Prostate gland (tissue), 2 donors: ENCODE results near the gene LRP8. TPM values are rescaled to one million over a fixed set of nuclear protein-coding genes. Genes with fewer than 3 reads are reported as not detected.

ENCODE experiments used
- DNase-seq: peaks from one replicate; pipeline ENCODE4 v3.0.0-alpha.2; 2019; ENCODE audit warnings: low spot score
- H3K27ac ChIP-seq, 2 donors: fragments of 200-600 bp; sonication (generic); 2 replicates each; pipeline ENCODE4 v1.5.1; 2017 to 2019
- H3K27me3 ChIP-seq: fragments of 200-600 bp; sonication (generic); replicated peaks from 2 replicates; pipeline ENCODE4 v1.5.1; 2019; ENCODE audit not compliant: insufficient read depth
- H3K36me3 ChIP-seq, 2 donors: fragments of 200-600 bp; sonication (generic); 1 replicate in 1 of 2; 2 replicates in 1 of 2; pipeline versions ENCODE4 v1.5.1 to v1.8.1; 2017 to 2019
- H3K4me1 ChIP-seq: fragments of 200-600 bp; sonication (generic); replicated peaks from 2 replicates; pipeline ENCODE4 v1.5.1; 2019
- H3K4me3 ChIP-seq, 2 donors: fragments of 200-600 bp; sonication (generic); 2 replicates each; pipeline ENCODE4 v1.5.1; 2017 to 2019
- H3K9me3 ChIP-seq: fragments of 200-600 bp; sonication (generic); 2 replicates; pipeline ENCODE4 v1.5.1; 2017
- POLR2A ChIP-seq: fragments of 450-650 bp; IDR thresholded peaks from one replicate; pipeline ENCODE4 v1.6.1; 2016; ENCODE audit warnings: antibody characterized with exemption, mild to moderate bottlenecking
- POLR2AphosphoS5 ChIP-seq: sonication (generic); formaldehyde crosslinking; IDR thresholded peaks from one replicate; pipeline ENCODE4 v1.6.1; 2017; ENCODE audit warnings: antibody characterized with exemption
- WGBS: methylation state at CpG from one replicate; pipeline ENCODE4 v1.1.5; 2018; 5-methylcytosine and 5-hydroxymethylcytosine counted together
- intact Hi-C: fragments of 100-400 bp; cut with DNase I; formaldehyde crosslinking; loops from one replicate; pipeline ENCODE4 v1.14.2; 2022
- total RNA-seq, 2 donors: library from RNA; depleted of rRNA; stranded (reverse); fragments of >200 nt; gene quantifications; one replicate each; pipeline ENCODE4 v1.1.0, GENCODE V29; 2016
- TF ChIP-seq, protein P1 (sequence below), 4 experiments: fragments of 200-600 bp in 2 of 4; fragments of 450-650 bp in 2 of 4; sonication (generic) in 2 of 4; IDR thresholded peaks; 1 replicate in 3 of 4; 2 replicates in 1 of 4; pipeline ENCODE4 v1.5.1; 2016 to 2019; ENCODE audit warnings: antibody characterized with exemption in 4 of 4, mild to moderate bottlenecking in 2 of 4, moderate library complexity in 2 of 4

Gene LRP8
- total RNA-seq, 2 donors from 2014 or later = 6.7 to 130 TPM

DNA sequence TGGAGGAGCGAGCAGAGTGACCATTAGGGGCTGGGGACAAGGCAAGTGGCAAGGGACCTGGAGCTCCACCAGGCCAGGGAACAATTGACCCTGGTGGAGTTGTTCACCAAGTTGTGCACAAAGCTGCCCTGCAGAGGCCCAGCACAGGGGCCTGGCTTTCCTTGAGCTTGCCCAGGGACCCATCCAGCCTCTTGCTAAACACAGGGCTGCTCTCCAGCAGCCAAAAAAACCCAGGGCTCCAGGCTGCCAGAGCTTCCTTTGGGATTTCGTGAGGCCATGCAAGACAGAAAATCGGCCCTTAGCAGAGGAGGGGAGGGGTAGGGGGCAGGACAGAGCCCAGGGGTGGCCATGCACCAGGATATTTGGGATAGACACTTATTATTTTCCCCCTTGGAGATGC, 32.6 kb downstream of the LRP8 start:
- H3K27me3 ChIP-seq = no peaks in the 10 kb centered on the region
- 63% methylated on average over 3 of the region's 3 CpGs for WGBS
- peaks cover 7% of the 10 kb centered on the region for H3K4me1 ChIP-seq
- intact Hi-C loops = no loop called here
- TF ChIP-seq, protein P1, sequence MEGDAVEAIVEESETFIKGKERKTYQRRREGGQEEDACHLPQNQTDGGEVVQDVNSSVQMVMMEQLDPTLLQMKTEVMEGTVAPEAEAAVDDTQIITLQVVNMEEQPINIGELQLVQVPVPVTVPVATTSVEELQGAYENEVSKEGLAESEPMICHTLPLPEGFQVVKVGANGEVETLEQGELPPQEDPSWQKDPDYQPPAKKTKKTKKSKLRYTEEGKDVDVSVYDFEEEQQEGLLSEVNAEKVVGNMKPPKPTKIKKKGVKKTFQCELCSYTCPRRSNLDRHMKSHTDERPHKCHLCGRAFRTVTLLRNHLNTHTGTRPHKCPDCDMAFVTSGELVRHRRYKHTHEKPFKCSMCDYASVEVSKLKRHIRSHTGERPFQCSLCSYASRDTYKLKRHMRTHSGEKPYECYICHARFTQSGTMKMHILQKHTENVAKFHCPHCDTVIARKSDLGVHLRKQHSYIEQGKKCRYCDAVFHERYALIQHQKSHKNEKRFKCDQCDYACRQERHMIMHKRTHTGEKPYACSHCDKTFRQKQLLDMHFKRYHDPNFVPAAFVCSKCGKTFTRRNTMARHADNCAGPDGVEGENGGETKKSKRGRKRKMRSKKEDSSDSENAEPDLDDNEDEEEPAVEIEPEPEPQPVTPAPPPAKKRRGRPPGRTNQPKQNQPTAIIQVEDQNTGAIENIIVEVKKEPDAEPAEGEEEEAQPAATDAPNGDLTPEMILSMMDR (IDR thresholded peaks at IDR 0.05) = no peak
- TF ChIP-seq POLR2A (no peak), POLR2AphosphoS5 (no peak)
- no peak for DNase-seq
- peak overlapping the region; percentile 69 to 75 for H3K27ac ChIP-seq
- no peaks in the 10 kb centered on the region for H3K36me3 ChIP-seq
- no peaks in the 10 kb centered on the region for H3K9me3 ChIP-seq
- no peak overlapping the region for H3K4me3 ChIP-seq

- no peak for DNase-seq
- Histone ChIP-seq H3K36me3 (no peaks in the 10 kb centered on the region), H3K27ac (peak overlapping the region in 1 of 2 donors; percentile 75), H3K9me3 (no peaks in the 10 kb centered on the region), H3K4me1 (peaks cover 7% of the 10 kb centered on the region), H3K4me3 (no peak overlapping the region), H3K27me3 (no peaks in the 10 kb centered on the region)
- intact Hi-C loops = no loop called here
- WGBS = 65% methylated on average over 9 of the region's 9 CpGs
- no peak for TF ChIP-seq POLR2AphosphoS5
- TF ChIP-seq, protein P1 (IDR thresholded peaks at IDR 0.05) = no peak
- no peak for TF ChIP-seq POLR2A
These were observed 33.3 kb downstream of the LRP8 start for GRCh38 chr1:53294567-53294966.

DNA sequence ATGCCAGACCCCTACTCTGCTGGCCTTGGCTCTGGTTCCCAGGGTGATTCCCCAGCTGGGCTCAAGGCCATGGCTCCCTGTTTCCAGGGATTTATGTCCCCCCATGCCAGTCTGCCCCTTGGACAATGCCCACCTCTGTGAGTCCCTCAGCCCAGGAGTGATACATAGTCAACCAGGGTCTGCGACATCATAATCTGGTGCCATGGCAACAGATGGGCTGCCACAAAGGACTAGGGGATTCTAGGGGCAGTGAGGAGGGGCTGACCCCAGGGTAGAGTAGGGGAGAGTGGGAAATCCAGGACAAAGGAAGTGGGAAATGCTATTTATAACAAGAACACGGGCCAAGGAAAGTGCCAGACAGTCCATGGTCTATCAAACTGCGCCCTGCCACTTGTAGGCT, 33.8 kb downstream of the LRP8 start:
- DNase-seq = no peak
- Histone ChIP-seq H3K4me3 (no peak overlapping the region), H3K36me3 (no peaks in the 10 kb centered on the region), H3K9me3 (no peaks in the 10 kb centered on the region), H3K4me1 (peaks cover 7% of the 10 kb centered on the region), H3K27ac (no peak overlapping the region), H3K27me3 (no peaks in the 10 kb centered on the region)
- WGBS = 80% methylated on average over 3 of the region's 3 CpGs
- intact Hi-C loops = no loop called here
- no peak for TF ChIP-seq POLR2A
- TF ChIP-seq POLR2AphosphoS5 = no peak
- TF ChIP-seq, protein P1 (IDR thresholded peaks at IDR 0.05) = no peak

DNA sequence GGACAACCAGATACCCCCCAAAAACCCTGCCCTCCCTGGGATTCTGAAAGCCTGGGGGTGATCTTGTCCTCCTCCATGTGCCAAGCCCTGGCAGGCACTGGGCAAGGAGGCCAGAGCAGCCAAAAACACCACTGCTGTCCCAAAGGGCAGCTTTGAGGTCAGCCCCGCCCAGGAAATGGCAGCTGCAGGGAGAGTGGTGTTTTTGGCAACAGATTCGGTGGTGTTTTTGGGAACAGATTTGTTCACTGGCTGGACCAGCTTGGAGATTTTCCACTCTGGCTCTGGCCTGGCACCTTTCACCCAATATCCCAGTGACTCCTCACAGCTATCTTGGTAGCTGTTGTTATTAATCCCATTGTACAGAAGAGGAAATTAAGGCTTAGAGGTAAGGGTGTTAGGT, 34.7 kb downstream of the LRP8 start:
- WGBS = 50% methylated on average over 2 of the region's 2 CpGs
- Histone ChIP-seq H3K4me1 (peaks cover 7% of the 10 kb centered on the region), H3K36me3 (no peaks in the 10 kb centered on the region), H3K27me3 (no peaks in the 10 kb centered on the region), H3K9me3 (no peaks in the 10 kb centered on the region), H3K27ac (no peak overlapping the region), H3K4me3 (no peak overlapping the region)
- TF ChIP-seq, protein P1 (IDR thresholded peaks at IDR 0.05) = no peak
- TF ChIP-seq POLR2A = no peak
- no peak for TF ChIP-seq POLR2AphosphoS5
- DNase-seq = no peak
- intact Hi-C loops = no loop called here

DNA sequence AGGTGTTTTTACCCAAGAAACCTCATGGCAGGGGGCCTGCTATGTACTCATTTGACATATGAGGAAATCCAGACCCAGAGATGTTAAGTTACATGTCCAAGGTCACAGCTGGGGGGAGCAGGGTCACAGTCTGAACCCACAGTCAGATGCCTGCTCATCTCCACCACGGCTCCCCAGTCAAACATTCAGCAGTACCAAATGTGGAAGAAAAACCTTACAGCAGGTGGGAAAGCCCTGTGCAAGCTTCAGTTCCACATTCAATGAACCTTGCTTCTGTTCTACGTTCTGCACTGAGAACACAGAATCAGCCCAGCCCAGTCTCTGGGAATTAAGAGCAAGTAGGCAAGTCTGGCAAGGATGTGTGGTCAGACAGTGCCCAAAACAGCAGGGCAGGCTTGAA, 35.2 kb downstream of the LRP8 start:
- intact Hi-C loops = no loop called here
- WGBS = 95% methylated on average over 2 of the region's 2 CpGs
- H3K9me3 ChIP-seq = no peaks in the 10 kb centered on the region
- H3K4me1 ChIP-seq = peaks cover 7% of the 10 kb centered on the region
- H3K27me3 ChIP-seq = no peaks in the 10 kb centered on the region
- DNase-seq = no peak
- H3K4me3 ChIP-seq = no peak overlapping the region
- no peaks in the 10 kb centered on the region for H3K36me3 ChIP-seq
- TF ChIP-seq, protein P1 (IDR thresholded peaks at IDR 0.05) = no peak
- no peak for TF ChIP-seq POLR2AphosphoS5
- TF ChIP-seq POLR2A = no peak
- no peak overlapping the region for H3K27ac ChIP-seq
